Uterus (tissue), 2 donors: ENCODE measurements around the gene PPM1H.

Source experiments
- CTCF ChIP-seq, 4 experiments: fragments of 200-600 bp in 2 of 4; fragments of 450-650 bp in 2 of 4; sonication (generic) in 2 of 4; IDR thresholded peaks; one replicate each; pipeline ENCODE4 v1.5.1; 2016 to 2019; ENCODE audit warnings: antibody characterized with exemption in 4 of 4, mild to moderate bottlenecking in 2 of 4, moderate library complexity in 1 of 4
- POLR2A ChIP-seq, 2 donors: fragments of 450-650 bp; IDR thresholded peaks; one replicate each; pipeline ENCODE4 v1.6.1; 2016; ENCODE audit warnings: antibody characterized with exemption in 2 of 2, mild to moderate bottlenecking in 1 of 2, moderate library complexity in 1 of 2

GRCh38 chr12:62668782-62669181 lies 266.2 kb downstream of the PPM1H start:
- no peak for TF ChIP-seq CTCF (IDR thresholded peaks at IDR 0.05)
- no peak for TF ChIP-seq POLR2A (IDR thresholded peaks at IDR 0.05)
